Activated T-cell treated with anti-CD3 and anti-CD28 coated beads for 24 hours (primary cell): Measurements from ENCODE around the gene OR8D2.
"Not testable (repeated sequence)": the region's sequence is repeated elsewhere in the genome, so short reads cannot be mapped to it uniquely, and the experiment has no call there.

Experiments
- DNase-seq: peaks from one replicate; pipeline ENCODE4 v3.0.0-alpha.2; 2020; ENCODE audit warnings: low read depth

The OR8D2 gene

GRCh38 chr11:124285610-124286344 is 34.2 kb downstream of the OR8D2 start:
- no peak for DNase-seq

GRCh38 chr11:124278261-124278660 is 41.7 kb downstream of the OR8D2 start:
- DNase-seq = no peak

GRCh38 chr11:124277804-124278203 is 42.2 kb downstream of the OR8D2 start:
- no peak for DNase-seq

GRCh38 chr11:124277207-124277606 is 42.8 kb downstream of the OR8D2 start:
- no peak for DNase-seq

- no peak for DNase-seq
Measured at GRCh38 chr11:124276081-124276480, 43.9 kb downstream of the OR8D2 start.

- DNase-seq = no peak
Measured at GRCh38 chr11:124274000-124274399, 46.0 kb downstream of the OR8D2 start.

- DNase-seq = not testable (repeated sequence)
Measured at GRCh38 chr11:124270886-124271285, 49.1 kb downstream of the OR8D2 start.
